OCI-LY7 (cell line): ENCODE measurements around the gene TMC4. TPM values are rescaled to one million over a fixed set of nuclear protein-coding genes. Genes with fewer than 3 reads are reported as not detected.

Experiments
- BruUV-seq: library from RNA; stranded (reverse); fragments of 400-500 nt; replicated peaks from 2 replicates; lab custom pipeline; 2021; lab: Mats Ljungman, UMichigan
- CTCF ChIA-PET: fragments of 300-600 bp; sonication (Branson Sonifier 250); formaldehyde crosslinking; loops from one replicate; lab custom pipeline; 2022; ENCODE audit warnings: antibody characterized with exemption; ENCODE audit not compliant: unreplicated experiment; lab: Charles Lee
- POLR2A ChIA-PET: fragments of 300-600 bp; sonication (Branson Sonifier 250); formaldehyde crosslinking; loops from one replicate; lab custom pipeline; 2022; ENCODE audit warnings: antibody characterized with exemption; lab: Charles Lee
- DNase-seq: peaks from one replicate; pipeline ENCODE4 v3.0.0-alpha.2; 2015; ENCODE audit warnings: low spot score
- H2AFZ ChIP-seq: fragments of 200-600 bp; sonication (generic), shearing (Covaris generic); 2 replicates; pipeline ENCODE4 v1.6.1; 2014; ENCODE audit warnings: mild to moderate bottlenecking, antibody characterized with exemption, low read length, moderate library complexity
- H3K27ac ChIP-seq: fragments of 200-600 bp; sonication (generic); 2 replicates; pipeline ENCODE4 v1.5.1; 2014; ENCODE audit warnings: mixed run types, low read depth, mild to moderate bottlenecking, moderate library complexity, low read length, inconsistent platforms; ENCODE audit not compliant: poor library complexity, severe bottlenecking
- H3K36me3 ChIP-seq: fragments of 200-600 bp; sonication (generic); 2 replicates; pipeline ENCODE4 v1.6.1; 2014; ENCODE audit warnings: mild to moderate bottlenecking, antibody characterized with exemption, low read length, moderate library complexity, mixed read lengths; ENCODE audit not compliant: insufficient read depth
- H3K4me1 ChIP-seq: fragments of 200-600 bp; sonication (generic); 2 replicates; pipeline ENCODE4 v1.5.1; 2014; ENCODE audit warnings: mild to moderate bottlenecking, low read length; ENCODE audit not compliant: insufficient read depth, poor library complexity, severe bottlenecking
- H3K4me2 ChIP-seq: fragments of 200-600 bp; sonication (generic); 2 replicates; pipeline ENCODE4 v1.6.1; 2014; ENCODE audit warnings: mild to moderate bottlenecking, low read length
- H3K4me3 ChIP-seq: fragments of 200-600 bp; sonication (generic); 2 replicates; pipeline ENCODE4 v1.5.1; 2014; ENCODE audit warnings: mild to moderate bottlenecking, low read depth, low read length; ENCODE audit not compliant: poor library complexity, severe bottlenecking
- H3K79me2 ChIP-seq: fragments of 200-600 bp; sonication (generic); 2 replicates; pipeline ENCODE4 v1.6.1; 2016; ENCODE audit warnings: low read depth, mild to moderate bottlenecking, low read length, moderate library complexity, mixed read lengths; ENCODE audit not compliant: insufficient read depth
- H3K9me2 ChIP-seq: fragments of 200-600 bp; sonication (generic); 2 replicates; pipeline ENCODE4 v1.6.1; 2016; ENCODE audit warnings: mild to moderate bottlenecking, low read length, mixed read lengths; ENCODE audit not compliant: insufficient read depth
- H3K9me3 ChIP-seq: fragments of 200-600 bp; sonication (generic); 2 replicates; pipeline ENCODE4 v1.6.1; 2014; ENCODE audit warnings: mild to moderate bottlenecking, mixed run types, low read length, mixed read lengths
- H4K20me1 ChIP-seq: fragments of 200-600 bp; sonication (generic); 2 replicates; pipeline ENCODE4 v1.6.1; 2014; ENCODE audit warnings: mild to moderate bottlenecking, antibody characterized with exemption, low read length, moderate library complexity, mixed read lengths; ENCODE audit not compliant: insufficient read depth
- CTCF ChIP-seq: fragments of 200-600 bp; sonication (generic); conservative IDR thresholded peaks from 2 replicates; pipeline ENCODE4 v1.5.1; 2014; ENCODE audit warnings: mild to moderate bottlenecking, antibody characterized with exemption, low read length, moderate library complexity, mixed read lengths
- EZH2phosphoT487 ChIP-seq: fragments of 200-600 bp; sonication (generic); IDR thresholded peaks from 2 replicates; pipeline ENCODE4 v1.6.1; 2018; ENCODE audit warnings: low read depth, borderline replicate concordance, mild to moderate bottlenecking, mixed run types, antibody characterized with exemption, low read length, moderate library complexity, mixed read lengths
- intact Hi-C: fragments of 100-400 bp; cut with micrococcal nuclease; formaldehyde crosslinking; loops from one replicate; pipeline ENCODE4 v1.10.0; 2022; ENCODE audit not compliant: unreplicated experiment
- total RNA-seq, 2 experiments: library from RNA; depleted of rRNA in 1 of 2; stranded (reverse); fragments of >200 nt in 1 of 2; shearing (Covaris generic) in 1 of 2; gene quantifications; 2 replicates each; pipeline ENCODE4 v1.2.3, GENCODE V29; 2014 to 2022

TMC4 gene
- total RNA-seq, 2 experiments from 2014 or later = not detected

- H3K4me2 ChIP-seq = peak overlapping the region; percentile 92
- peak overlapping the region; percentile 79; the same call in 1 of the 2 replicates for H2AFZ ChIP-seq
- DNase-seq = no peak
- H3K9me2 ChIP-seq = no peaks in the 10 kb centered on the region
- ChIA-PET POLR2A (interaction anchor here (0.5 to 1.2 kb wide), 5 partner anchors 17 to 53 kb away, joined by 3 to 9 read pairs (median 7); partner anchors contain the start of genes LENG1, MBOAT7, PRPF31 and TFPT), CTCF (interaction anchor here (0.6 to 1.0 kb wide), 3 partner anchors 21 to 53 kb away, joined by 3 to 6 read pairs (median 4); partner anchors contain the start of genes MBOAT7, PRPF31 and TFPT)
- H3K79me2 ChIP-seq = peaks cover 34% of the 10 kb centered on the region
- peak overlapping the region; percentile 71 for H3K4me3 ChIP-seq
- H3K27ac ChIP-seq = peak overlapping the region; percentile 35
- intact Hi-C loops = loop anchor here (2.0 kb wide), 1 partner anchor 23 kb away; the partner anchor contains the start of gene LENG1
- no peaks in the 10 kb centered on the region; the same call in 1 of the 2 replicates for H4K20me1 ChIP-seq
- no peaks in the 10 kb centered on the region for H3K9me3 ChIP-seq
- peaks cover 31% of the 10 kb centered on the region for H3K36me3 ChIP-seq
- H3K4me1 ChIP-seq = peaks cover 21% of the 10 kb centered on the region
- TF ChIP-seq CTCF = no peak
- TF ChIP-seq EZH2phosphoT487 = no peak
- no TSS peak for BruUV-seq
These were observed 36.7 kb downstream of the TMC4 start for GRCh38 chr19:54136086-54136863.

GRCh38 chr19:54133957-54134590 is 38.9 kb downstream of the TMC4 start:
- Histone ChIP-seq H2AFZ (no peak overlapping the region), H3K4me2 (no peak overlapping the region), H3K36me3 (peaks cover 25% of the 10 kb centered on the region), H4K20me1 (no peaks in the 10 kb centered on the region), H3K9me3 (no peaks in the 10 kb centered on the region), H3K79me2 (peaks cover 14% of the 10 kb centered on the region), H3K4me3 (no peak overlapping the region), H3K4me1 (peaks cover 14% of the 10 kb centered on the region), H3K27ac (no peak overlapping the region), H3K9me2 (no peaks in the 10 kb centered on the region)
- intact Hi-C loops = no loop called here
- no TSS peak for BruUV-seq
- no peak for DNase-seq
- ChIA-PET CTCF (no interaction called here), POLR2A (no interaction called here)
- TF ChIP-seq EZH2phosphoT487 = no peak
- no peak for TF ChIP-seq CTCF
